Measurements from ENCODE around the gene RHOU. TPM values are rescaled to one million over a fixed set of nuclear protein-coding genes. Genes with fewer than 3 reads are reported as not detected.

The RHOU gene
- total RNA-seq, 4 donors from 2014 or later, result 18.5 to 38.4 (median 23.5) TPM

GRCh38 chr1:228793032-228793431, 57.8 kb downstream of the RHOU start:
- Histone ChIP-seq H3K27me3 (no peaks in the 10 kb centered on the region), H3K4me1 (peaks cover 13% of the 10 kb centered on the region in 2 donors), H3K36me3 (no peaks in the 10 kb centered on the region), H3K4me3 (replicated peaks in 1 of 3) (no peak overlapping the region), H3K9me3 (no peaks in the 10 kb centered on the region), H3K27ac (peak overlapping the region in 1 of 3 donors; percentile 42)
- intact Hi-C loops (cut with DNase I), result no loop called here
- no peak for DNase-seq
- WGBS, 2 donors, result 86 to 93% methylated on average over 2 of the region's 2 CpGs
- TF ChIP-seq CTCF (IDR thresholded peaks at IDR 0.05), result no peak
- TF ChIP-seq POLR2A (IDR thresholded peaks at IDR 0.05), result no peak

- H3K9me3 ChIP-seq, result no peaks in the 10 kb centered on the region
- H3K27me3 ChIP-seq, result no peaks in the 10 kb centered on the region
- no peak for DNase-seq
- no peak for TF ChIP-seq CTCF (IDR thresholded peaks at IDR 0.05)
- TF ChIP-seq POLR2A (IDR thresholded peaks at IDR 0.05), result no peak
- no peak overlapping the region for H3K27ac ChIP-seq
- peaks cover 13 to 19% of the 10 kb centered on the region in 2 donors for H3K4me1 ChIP-seq
- no peak overlapping the region for H3K4me3 ChIP-seq (replicated peaks in 1 of 3)
- 90 to 97% methylated on average over 1 of the region's 1 CpG for WGBS, 2 donors
- no peaks in the 10 kb centered on the region for H3K36me3 ChIP-seq
- intact Hi-C loops (cut with DNase I), result no loop called here
Measured at GRCh38 chr1:228794173-228794572, 58.9 kb downstream of the RHOU start.

DNA sequence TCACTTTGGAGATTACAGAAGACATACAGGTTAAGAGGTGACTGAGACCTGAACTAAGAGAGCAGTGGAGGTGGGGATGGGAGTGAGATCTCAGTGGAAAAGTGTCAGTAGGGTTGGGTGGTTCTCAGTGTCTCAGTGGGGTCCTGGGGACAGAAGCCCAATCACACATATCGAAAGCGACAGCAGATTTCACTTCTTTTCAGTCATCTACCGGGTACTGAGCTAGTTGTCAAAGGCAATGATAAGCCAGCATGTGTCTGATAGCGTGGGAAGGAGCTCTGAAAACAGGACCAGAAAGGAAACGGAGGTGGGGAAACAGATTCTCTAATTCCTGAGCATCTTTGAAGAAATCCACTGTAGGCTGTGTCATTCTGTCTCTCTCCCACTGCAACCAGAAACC, 59.5 kb downstream of the RHOU start:
- H3K27me3 ChIP-seq, result no peaks in the 10 kb centered on the region
- no peak overlapping the region for H3K27ac ChIP-seq
- H3K4me3 ChIP-seq (replicated peaks in 1 of 3), result no peak overlapping the region
- intact Hi-C loops (cut with DNase I), result no loop called here
- H3K9me3 ChIP-seq, result no peaks in the 10 kb centered on the region
- H3K36me3 ChIP-seq, result no peaks in the 10 kb centered on the region
- TF ChIP-seq POLR2A (IDR thresholded peaks at IDR 0.05) (no peak), CTCF (IDR thresholded peaks at IDR 0.05) (no peak)
- peaks cover 13 to 19% of the 10 kb centered on the region in 2 donors for H3K4me1 ChIP-seq
- 96% methylated on average over 5 of the region's 5 CpGs for WGBS, 2 donors
- no peak for DNase-seq

- DNase-seq, result no peak
- 67 to 100% methylated on average over 1 to 3 of the region's 4 CpGs for WGBS, 2 donors
- intact Hi-C loops (cut with DNase I), result no loop called here
- Histone ChIP-seq H3K4me1 (peaks cover 13 to 23% of the 10 kb centered on the region in 2 donors), H3K27me3 (no peaks in the 10 kb centered on the region), H3K27ac (no peak overlapping the region), H3K36me3 (no peaks in the 10 kb centered on the region), H3K9me3 (no peaks in the 10 kb centered on the region), H3K4me3 (replicated peaks in 1 of 3) (no peak overlapping the region)
- no peak for TF ChIP-seq CTCF (IDR thresholded peaks at IDR 0.05)
- no peak for TF ChIP-seq POLR2A (IDR thresholded peaks at IDR 0.05)
Measured at GRCh38 chr1:228795596-228795995, 60.3 kb downstream of the RHOU start.

Other genes with a start within 250 kb of the RHOU start
- gene RNF187, start 248.1 kb upstream of the RHOU start, total RNA-seq, result 100 to 1,000 TPM in 2 of 4 donors, 10 to 100 TPM in 2; 34.8 to 204 (median 98.4) TPM